Measurements from ENCODE around the gene AGBL4.

GRCh38 chr1:48917070-48917454, 1106.7 kb downstream of the AGBL4 start:
- TF ChIP-seq EP300 (IDR thresholded peaks at IDR 0.05; ENCODE audit: borderline replicate concordance) (no peak), CEBPB (IDR thresholded peaks at IDR 0.05) (no peak), RAD21 (IDR thresholded peaks at IDR 0.05; ENCODE audit: low read depth) (no peak), YY1 (IDR thresholded peaks at IDR 0.05; ENCODE audit: low read depth) (no peak), TCF12 (IDR thresholded peaks at IDR 0.05; ENCODE audit: low read depth) (no peak), REST (IDR thresholded peaks at IDR 0.05; ENCODE audit: low read depth) (no peak)

All from Ishikawa (cell line).